ENCODE data around the gene TUBA3D.
"Not testable (repeated sequence)": the region's sequence is repeated elsewhere in the genome, so short reads cannot be mapped to it uniquely, and the experiment has no call there.

The TUBA3D gene

DNA sequence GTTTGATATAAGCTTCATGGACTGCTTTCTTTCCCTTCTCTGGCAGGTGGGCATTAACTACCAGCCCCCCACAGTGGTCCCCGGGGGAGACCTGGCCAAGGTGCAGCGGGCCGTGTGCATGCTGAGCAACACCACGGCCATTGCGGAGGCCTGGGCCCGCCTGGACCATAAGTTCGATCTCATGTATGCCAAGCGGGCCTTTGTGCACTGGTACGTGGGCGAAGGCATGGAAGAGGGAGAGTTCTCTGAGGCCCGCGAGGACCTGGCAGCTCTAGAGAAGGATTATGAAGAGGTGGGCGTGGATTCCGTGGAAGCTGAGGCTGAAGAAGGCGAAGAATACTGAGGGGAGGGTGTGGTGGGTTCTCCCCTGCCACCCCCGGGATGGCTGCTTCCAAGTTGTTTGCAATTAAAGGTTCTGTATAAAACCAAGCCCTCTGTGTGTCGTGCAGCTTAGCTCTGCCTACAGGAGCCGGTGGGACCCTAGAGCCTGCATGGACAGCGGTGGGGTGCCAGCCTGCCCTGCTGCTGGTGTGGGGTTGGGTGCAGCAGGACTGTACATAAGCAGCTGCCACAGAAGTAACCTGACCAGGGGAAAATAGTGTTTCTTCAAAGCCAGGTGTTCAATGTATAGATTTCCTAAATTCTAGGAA is 6.7 kb downstream of the TUBA3D start:
- not testable (repeated sequence) for DNase-seq (ENCODE audit: insufficient read length, low spot score); FAIRE-seq

GRCh38 chr2:131483981-131484820 is 8.3 kb downstream of the TUBA3D start:
- DNase-seq (ENCODE audit: insufficient read length, low spot score); FAIRE-seq: not testable (repeated sequence)

GRCh38 chr2:131484906-131485460 is 9.1 kb downstream of the TUBA3D start:
- not testable (repeated sequence) for DNase-seq (ENCODE audit: insufficient read length, low spot score); FAIRE-seq

DNA sequence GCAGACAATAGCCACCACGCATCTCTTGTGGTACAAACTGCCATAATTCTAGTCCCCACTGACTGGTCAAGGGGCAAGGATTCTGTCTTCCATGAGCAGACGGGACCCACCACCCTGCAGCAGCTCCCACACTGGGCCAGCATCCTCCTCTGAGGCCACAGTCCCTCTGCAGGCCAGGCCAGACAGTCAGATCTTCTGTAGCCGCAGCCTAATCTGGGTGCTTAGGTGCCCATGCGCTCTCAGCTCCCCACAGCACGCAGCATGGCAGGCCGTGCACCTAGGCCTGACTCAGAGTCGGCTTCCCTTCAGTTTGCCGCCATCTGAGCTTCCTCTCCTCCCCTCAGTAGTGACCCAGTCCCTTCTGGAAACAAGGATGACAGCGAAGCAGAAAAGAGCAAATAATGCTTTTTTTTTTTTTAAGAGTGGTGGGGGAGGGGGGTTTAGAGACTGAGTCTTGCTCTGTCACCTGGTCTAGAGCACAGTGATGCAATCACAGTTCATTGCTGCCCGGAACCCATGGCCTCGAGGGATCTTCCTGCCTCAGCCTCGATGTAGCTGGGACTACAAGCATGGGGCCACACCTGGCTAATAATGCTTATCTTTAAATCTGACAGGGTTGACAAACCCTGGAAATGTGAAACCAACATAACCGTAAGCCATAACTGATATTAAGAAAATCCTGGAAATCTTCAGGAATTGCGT is 10.4 kb downstream of the TUBA3D start:
- FAIRE-seq; DNase-seq (ENCODE audit: insufficient read length, low spot score): not testable (repeated sequence)

DNA sequence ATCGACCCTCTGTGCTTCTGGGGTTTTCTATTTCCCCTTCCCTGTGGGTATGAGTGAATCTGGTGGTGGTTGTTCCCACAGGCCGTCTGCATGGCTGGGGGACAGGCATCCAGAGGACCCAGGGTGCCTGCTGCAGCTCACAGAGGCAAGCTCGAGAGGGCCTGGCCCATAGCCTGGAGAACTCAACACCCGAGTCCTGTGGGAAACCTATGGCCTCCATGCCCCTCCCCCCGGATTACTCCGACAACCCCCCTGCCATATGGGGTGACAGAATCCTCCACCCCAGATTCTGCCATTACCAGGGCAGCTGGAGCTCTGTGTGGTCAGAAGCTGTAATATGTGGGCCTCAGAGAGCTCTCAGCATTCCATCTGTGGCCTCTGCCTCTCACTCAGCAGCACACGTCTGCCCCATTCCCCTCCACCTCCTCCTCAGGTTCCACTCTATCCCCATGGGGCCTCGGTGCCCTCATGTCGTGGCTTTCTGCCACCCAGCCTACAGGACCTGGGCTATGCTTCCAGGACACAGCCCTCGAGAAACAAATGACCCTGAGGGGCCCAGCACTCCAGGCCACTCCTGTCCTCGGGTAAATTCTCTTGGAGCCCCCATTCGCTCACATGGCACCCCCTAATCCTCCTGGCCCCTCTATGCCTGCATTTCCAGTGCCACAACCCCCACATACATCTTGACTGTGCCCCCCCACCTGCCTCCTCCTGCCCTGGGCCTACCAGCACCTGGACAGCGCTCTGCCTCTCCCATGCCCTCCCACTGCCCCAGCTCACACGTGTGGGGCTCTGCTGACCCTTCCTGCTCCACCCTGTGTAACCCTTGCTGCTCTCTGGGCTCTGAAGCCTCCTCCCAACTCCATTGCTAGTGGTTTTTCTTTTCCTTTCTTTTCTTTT is 12.6 kb downstream of the TUBA3D start:
- FAIRE-seq (no peak), DNase-seq (ENCODE audit: insufficient read length, low spot score) (no peak)

DNA sequence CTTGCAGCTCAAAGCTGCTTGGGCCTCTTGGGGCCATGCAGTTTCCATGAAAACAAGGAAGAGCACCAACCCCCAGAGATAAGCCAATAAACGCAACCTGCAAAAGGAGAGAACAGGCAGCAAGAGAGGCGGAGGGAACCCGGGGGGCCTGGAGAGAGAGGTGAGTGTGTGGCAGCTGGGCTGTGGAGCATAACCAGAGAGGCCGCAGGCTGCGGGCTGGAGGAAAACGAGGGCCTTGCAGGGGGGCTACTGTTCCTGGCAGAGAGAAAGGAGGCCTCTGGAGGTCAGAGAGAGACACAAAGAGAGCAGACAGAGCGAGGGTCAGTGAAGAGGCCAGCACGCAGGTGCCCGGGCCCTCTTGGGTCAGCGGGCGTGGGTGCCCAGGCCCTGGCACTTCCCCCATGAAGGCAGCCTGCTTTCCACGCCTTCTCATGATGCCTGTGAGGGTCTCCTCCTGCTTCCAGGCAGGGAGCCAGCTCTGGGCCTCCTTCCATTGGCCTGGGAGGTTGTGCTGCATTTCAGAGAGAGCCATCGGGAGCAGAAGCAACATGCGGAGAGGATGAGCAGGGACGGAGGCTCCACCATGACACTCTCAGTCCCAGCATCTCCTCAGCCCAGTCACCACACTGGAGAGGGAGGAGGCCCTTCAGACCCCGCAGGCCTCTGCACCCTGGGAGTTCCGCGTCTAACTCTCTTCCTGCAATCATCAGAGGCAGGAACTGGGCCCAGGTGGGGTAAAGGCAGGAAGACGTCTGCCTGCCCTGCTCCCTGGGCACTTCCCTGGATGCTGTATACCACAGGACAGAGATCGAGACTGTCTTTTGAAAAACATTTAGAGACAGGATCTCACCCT is 14.9 kb downstream of the TUBA3D start:
- not testable (repeated sequence) for DNase-seq (ENCODE audit: insufficient read length, low spot score)
- FAIRE-seq, result peak; percentile 58

DNA sequence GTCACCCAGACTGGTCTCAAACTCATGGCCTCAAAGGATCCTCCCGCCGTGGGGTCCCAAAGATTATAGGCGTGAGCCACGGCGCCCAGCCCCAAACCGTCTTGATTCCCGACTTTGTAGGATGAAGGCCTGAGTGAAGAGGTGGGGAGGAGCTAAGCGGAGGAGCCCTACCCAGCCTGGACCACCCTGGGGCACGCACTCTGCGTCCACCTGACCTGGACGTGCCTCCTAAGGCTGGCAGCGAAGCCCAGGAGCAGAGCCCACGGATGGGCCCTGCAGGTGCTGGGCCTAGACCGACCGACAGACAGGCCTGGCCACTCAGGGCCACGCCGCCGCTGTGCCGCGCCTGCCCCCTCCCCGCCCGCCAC is 15.5 kb downstream of the TUBA3D start:
- not testable (repeated sequence) for DNase-seq (ENCODE audit: insufficient read length, low spot score)

GRCh38 chr2:131492015-131492417 is 16.1 kb downstream of the TUBA3D start, which contains the start of gene MZT2A:
TSS of gene MZT2A (minus strand) at chr2:131492397. CDS start at chr2:131492376, 21 bp downstream.
- not testable (repeated sequence) for FAIRE-seq
- peak; percentile 23 for DNase-seq (ENCODE audit: insufficient read length, low spot score)

More for the DNA sequence above, 15.5 kb downstream of the TUBA3D start:
- FAIRE-seq, result not testable (repeated sequence)

GRCh38 chr2:131492418-131493198 is 16.7 kb downstream of the TUBA3D start:
- peak; percentile 83 for FAIRE-seq
- peak; percentile 86 for DNase-seq (ENCODE audit: insufficient read length, low spot score)

- FAIRE-seq (no peak), DNase-seq (ENCODE audit: insufficient read length, low spot score) (no peak)
These were observed 17.5 kb downstream of the TUBA3D start for GRCh38 chr2:131493199-131493968.

GRCh38 chr2:131495506-131495905 is 19.6 kb downstream of the TUBA3D start:
- FAIRE-seq; DNase-seq (ENCODE audit: insufficient read length, low spot score): not testable (repeated sequence)

DNA sequence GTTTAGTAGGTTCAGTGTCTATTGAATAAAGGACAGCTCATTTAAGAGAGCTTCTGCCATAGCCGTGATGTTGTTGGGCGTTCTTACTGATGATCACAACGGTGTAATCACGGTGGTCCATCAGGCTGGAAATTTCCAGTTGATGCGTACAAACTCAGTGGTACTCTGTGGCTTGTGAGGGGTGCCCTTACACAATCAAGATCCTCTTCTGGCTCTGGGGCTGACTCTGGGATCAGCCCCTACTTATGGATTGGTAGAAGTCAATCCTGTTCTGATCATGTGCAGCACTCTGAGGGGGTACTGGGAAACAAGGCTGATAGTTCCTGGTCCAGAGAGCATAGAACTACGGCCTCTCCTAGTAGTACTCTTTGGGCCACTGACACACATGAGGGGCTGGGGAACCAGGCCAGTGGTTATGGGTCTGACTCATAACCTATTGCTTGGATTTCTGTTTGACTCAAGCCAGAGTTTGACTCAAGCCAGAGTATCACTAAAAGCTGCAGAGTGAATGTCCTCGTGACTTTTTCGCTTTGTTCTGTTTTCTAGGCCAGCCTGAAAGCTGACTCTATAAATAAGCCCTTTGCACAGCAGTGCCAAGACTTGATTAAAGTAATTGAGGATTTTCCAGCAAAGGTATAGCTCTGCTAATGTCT is 22.5 kb downstream of the TUBA3D start:
- DNase-seq (ENCODE audit: insufficient read length, low spot score); FAIRE-seq: not testable (repeated sequence)

GRCh38 chr2:131503587-131503986 is 27.7 kb downstream of the TUBA3D start:
- DNase-seq (ENCODE audit: insufficient read length, low spot score); FAIRE-seq: not testable (repeated sequence)

DNA sequence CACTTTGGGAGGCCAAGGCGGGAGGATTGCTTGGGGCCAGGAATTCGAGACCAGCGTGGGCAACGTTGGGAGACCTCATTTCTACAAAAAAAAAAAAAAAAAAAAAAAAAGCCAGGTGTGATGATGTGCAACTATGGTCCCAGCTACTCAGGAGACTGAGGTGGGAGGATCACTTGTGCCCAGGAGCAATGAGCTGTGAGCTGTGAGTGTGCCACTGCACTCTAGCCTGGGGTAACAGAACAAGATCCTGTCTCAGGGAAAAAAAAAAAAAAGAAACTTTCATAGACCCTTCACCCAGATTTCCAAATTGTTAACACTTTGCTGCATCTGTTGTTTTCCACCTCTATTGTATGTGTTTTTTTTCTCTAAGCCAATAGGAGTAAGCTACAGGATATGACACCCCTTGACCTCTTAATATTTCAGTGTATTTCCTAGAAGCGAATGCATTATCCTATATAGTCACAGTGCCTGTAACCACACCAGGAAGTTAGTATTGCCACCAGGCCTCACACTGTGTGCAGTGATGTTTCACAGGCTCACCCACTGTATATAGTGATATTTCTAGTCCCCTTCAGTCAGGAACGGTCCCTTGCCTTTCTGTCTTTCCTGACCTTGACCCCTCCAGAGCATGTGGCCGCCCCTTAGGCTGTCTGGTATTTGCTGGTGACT is 28.3 kb downstream of the TUBA3D start:
- DNase-seq (ENCODE audit: insufficient read length, low spot score); FAIRE-seq: not testable (repeated sequence)

DNA sequence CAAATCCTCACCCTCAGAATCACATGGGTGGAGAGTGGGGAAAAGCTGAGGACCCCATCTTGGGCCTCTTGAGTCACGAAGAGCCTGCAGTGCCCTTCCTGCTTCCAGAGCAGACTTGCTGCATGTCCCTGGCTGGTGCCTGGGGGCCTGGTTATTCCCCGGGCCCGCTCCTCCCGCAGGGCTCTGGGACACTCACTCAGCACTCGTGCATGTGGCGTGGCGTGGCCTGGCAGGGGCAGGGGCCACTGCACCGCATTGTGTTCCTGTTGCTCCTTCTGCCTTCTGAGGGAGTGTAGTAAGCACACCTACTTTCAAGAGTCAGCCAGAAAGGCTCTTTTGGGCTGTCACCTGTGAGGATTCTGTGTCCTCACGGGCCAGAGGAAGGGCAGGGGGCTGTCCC is 33.7 kb downstream of the TUBA3D start:
- FAIRE-seq, result no peak
- DNase-seq (ENCODE audit: insufficient read length, low spot score), result no peak

DNA sequence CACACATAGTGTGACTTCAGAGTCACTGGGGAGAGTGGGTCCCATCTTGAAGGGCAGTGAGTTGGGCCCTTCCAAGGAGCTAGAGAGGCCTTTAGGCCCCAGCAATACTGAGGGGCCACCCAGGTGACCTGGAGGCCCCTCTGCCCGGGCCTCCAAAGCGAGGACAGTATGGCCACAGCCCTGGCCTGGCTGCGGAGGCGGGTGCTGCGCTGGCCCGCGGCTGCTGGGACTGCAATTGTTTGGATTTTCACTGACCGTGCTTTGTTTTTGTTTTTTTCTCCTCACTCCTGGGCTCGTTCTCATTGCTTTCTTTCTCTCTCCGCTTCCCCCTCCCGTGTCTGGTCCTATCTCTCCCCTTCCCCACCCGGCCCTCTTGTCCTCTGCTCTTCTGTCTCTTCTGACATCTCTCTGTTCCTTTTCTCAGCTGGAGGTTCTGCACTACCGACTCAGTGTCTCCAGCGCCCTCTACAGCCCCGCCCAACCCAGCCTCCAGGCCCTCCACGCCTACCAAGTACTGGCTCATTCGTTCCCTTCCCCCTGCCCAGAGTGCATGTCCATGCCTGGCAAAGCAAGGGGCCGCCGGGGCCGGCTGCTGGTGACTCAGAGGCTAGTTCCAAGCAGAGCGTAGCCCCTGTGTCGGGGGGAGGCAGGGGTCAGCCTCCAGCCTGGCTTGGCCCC is 35.5 kb downstream of the TUBA3D start:
- FAIRE-seq, result not testable (repeated sequence)

More for the DNA sequence above, 35.5 kb downstream of the TUBA3D start:
- DNase-seq (ENCODE audit: insufficient read length, low spot score), result not testable (repeated sequence)
